ENCODE data around the gene PACSIN1.

PACSIN1 gene

GRCh38 chr6:34540222-34540621, 74.3 kb downstream of the PACSIN1 start:
- FAIRE-seq (no peak), DNase-seq (ENCODE audit: insufficient read length, low spot score) (no peak)

GRCh38 chr6:34540841-34541240, 75.0 kb downstream of the PACSIN1 start:
- FAIRE-seq = no peak
- no peak for DNase-seq (ENCODE audit: insufficient read length, low spot score)

GRCh38 chr6:34543421-34543820, 77.5 kb downstream of the PACSIN1 start:
- FAIRE-seq (no peak), DNase-seq (ENCODE audit: insufficient read length, low spot score) (no peak)

GRCh38 chr6:34544052-34544604, 78.3 kb downstream of the PACSIN1 start:
- FAIRE-seq = no peak
- no peak for DNase-seq (ENCODE audit: insufficient read length, low spot score)

GRCh38 chr6:34544776-34545471, 79.0 kb downstream of the PACSIN1 start:
- no peak for FAIRE-seq
- DNase-seq (ENCODE audit: insufficient read length, low spot score) = no peak

- no peak for DNase-seq (ENCODE audit: insufficient read length, low spot score)
- FAIRE-seq = no peak
Observed at GRCh38 chr6:34546551-34547321, 80.9 kb downstream of the PACSIN1 start.

- DNase-seq (ENCODE audit: insufficient read length, low spot score) (no peak), FAIRE-seq (no peak)
Observed at GRCh38 chr6:34547701-34548644, 82.1 kb downstream of the PACSIN1 start.

GRCh38 chr6:34549026-34549803, 83.3 kb downstream of the PACSIN1 start:
- FAIRE-seq = no peak
- DNase-seq (ENCODE audit: insufficient read length, low spot score) = no peak

- no peak for FAIRE-seq
- no peak for DNase-seq (ENCODE audit: insufficient read length, low spot score)
Observed at GRCh38 chr6:34549804-34550202, 83.9 kb downstream of the PACSIN1 start.

GRCh38 chr6:34551720-34552119, 85.8 kb downstream of the PACSIN1 start:
- no peak for FAIRE-seq
- DNase-seq (ENCODE audit: insufficient read length, low spot score) = no peak

GRCh38 chr6:34552620-34553019, 86.7 kb downstream of the PACSIN1 start:
- DNase-seq (ENCODE audit: insufficient read length, low spot score) (no peak), FAIRE-seq (no peak)

GRCh38 chr6:34553146-34553545, 87.3 kb downstream of the PACSIN1 start:
- FAIRE-seq (no peak), DNase-seq (ENCODE audit: insufficient read length, low spot score) (no peak)

GRCh38 chr6:34553750-34554149, 87.9 kb downstream of the PACSIN1 start:
- DNase-seq (ENCODE audit: insufficient read length, low spot score) (no peak), FAIRE-seq (no peak)

- DNase-seq (ENCODE audit: insufficient read length, low spot score) (no peak), FAIRE-seq (no peak)
Observed at GRCh38 chr6:34554291-34555006, 88.6 kb downstream of the PACSIN1 start.

- DNase-seq (ENCODE audit: insufficient read length, low spot score) = no peak
- FAIRE-seq = no peak
Observed at GRCh38 chr6:34555007-34555322, 89.1 kb downstream of the PACSIN1 start.

- no peak for DNase-seq (ENCODE audit: insufficient read length, low spot score)
- FAIRE-seq = no peak
Observed at GRCh38 chr6:34555328-34555727, 89.5 kb downstream of the PACSIN1 start.

- FAIRE-seq (no peak), DNase-seq (ENCODE audit: insufficient read length, low spot score) (no peak)
Observed at GRCh38 chr6:34556031-34556471, 90.2 kb downstream of the PACSIN1 start, which contains the start of gene SPDEF. Gene SPDEF (minus strand): TSS chr6:34556329. CDS start chr6:34544455, 11,874 bp downstream.

GRCh38 chr6:34556493-34556892, 90.6 kb downstream of the PACSIN1 start:
- FAIRE-seq = no peak
- DNase-seq (ENCODE audit: insufficient read length, low spot score) = no peak

- no peak for DNase-seq (ENCODE audit: insufficient read length, low spot score)
- FAIRE-seq = no peak
Observed at GRCh38 chr6:34557228-34557627, 91.4 kb downstream of the PACSIN1 start.
